GM23248 (cell line): ENCODE results near the gene KIF18A. TPM values are rescaled to one million over a fixed set of nuclear protein-coding genes. Genes with fewer than 3 reads are reported as not detected.

Experiments
- DNase-seq: peaks from one replicate; pipeline ENCODE4 v3.0.0-alpha.2; 2015
- H2AFZ ChIP-seq: fragments of 200-600 bp; sonication (generic); 2 replicates; pipeline ENCODE4 v1.6.1; 2016; ENCODE audit warnings: antibody characterized with exemption
- H3F3A ChIP-seq: fragments of 200-600 bp; sonication (generic); 2 replicates; pipeline ENCODE4 v1.6.1; 2016; ENCODE audit warnings: mild to moderate bottlenecking, antibody characterized with exemption, mixed run types; ENCODE audit not compliant: insufficient read depth
- H3K27ac ChIP-seq: fragments of 200-600 bp; sonication (generic); 2 replicates; pipeline ENCODE4 v1.5.1; 2016; ENCODE audit warnings: mild to moderate bottlenecking
- H3K27me3 ChIP-seq: fragments of 200-600 bp; sonication (generic); replicated peaks from 2 replicates; pipeline ENCODE4 v1.6.1; 2016; ENCODE audit warnings: mild to moderate bottlenecking; ENCODE audit not compliant: insufficient read depth
- H3K36me3 ChIP-seq: fragments of 200-600 bp; sonication (generic); 2 replicates; pipeline ENCODE4 v1.6.1; 2016; ENCODE audit warnings: low read depth, mild to moderate bottlenecking
- H3K4me1 ChIP-seq: fragments of 200-600 bp; sonication (generic); 2 replicates; pipeline ENCODE4 v1.6.1; 2016; ENCODE audit warnings: mild to moderate bottlenecking; ENCODE audit not compliant: insufficient read depth
- H3K4me2 ChIP-seq: fragments of 200-600 bp; sonication (generic); one replicate; pipeline ENCODE4 v1.6.1; 2016; ENCODE audit warnings: mild to moderate bottlenecking; ENCODE audit not compliant: unreplicated experiment
- H3K4me3 ChIP-seq: fragments of 200-600 bp; sonication (generic); 2 replicates; pipeline ENCODE4 v1.5.1; 2016; ENCODE audit warnings: mild to moderate bottlenecking
- H3K79me2 ChIP-seq: fragments of 200-600 bp; sonication (generic); 2 replicates; pipeline ENCODE4 v1.6.1; 2016; ENCODE audit warnings: mild to moderate bottlenecking; ENCODE audit not compliant: insufficient read depth
- H3K9ac ChIP-seq: fragments of 200-600 bp; sonication (generic); 2 replicates; pipeline ENCODE4 v1.6.1; 2016; ENCODE audit warnings: mild to moderate bottlenecking
- H3K9me2 ChIP-seq: fragments of 200-600 bp; sonication (generic); 2 replicates; pipeline ENCODE4 v1.6.1; 2016; ENCODE audit warnings: mixed run types, mild to moderate bottlenecking, moderate library complexity; ENCODE audit not compliant: insufficient read depth
- H3K9me3 ChIP-seq: fragments of 200-600 bp; sonication (generic); one replicate; pipeline ENCODE4 v1.6.1; 2017; ENCODE audit warnings: low read depth
- H4K20me1 ChIP-seq: fragments of 200-600 bp; sonication (generic); 2 replicates; pipeline ENCODE4 v1.6.0; 2016; ENCODE audit not compliant: insufficient read depth
- EZH2 ChIP-seq: fragments of 200-600 bp; sonication (generic); IDR thresholded peaks from 2 replicates; pipeline ENCODE4 v1.6.1; 2018; ENCODE audit warnings: antibody characterized with exemption, mild to moderate bottlenecking; ENCODE audit not compliant: insufficient read depth, poor library complexity, severe bottlenecking
- EZH2phosphoT487 ChIP-seq: fragments of 200-600 bp; sonication (generic); IDR thresholded peaks from 2 replicates; pipeline ENCODE4 v1.6.1; 2018; ENCODE audit warnings: antibody characterized with exemption, moderate library complexity, mild to moderate bottlenecking, low read depth; ENCODE audit not compliant: insufficient read depth
- WGBS, 2 experiments: methylation state at CpG; one replicate each; pipeline ENCODE4 v1.1.6; 2015 to 2017; ENCODE audit warnings: low lambda C conversion rate in 2 of 2, low coverage in 1 of 2; ENCODE audit errors: missing lambda C conversion rate in 2 of 2; 5-methylcytosine and 5-hydroxymethylcytosine counted together
- in situ Hi-C: fragments of 300-500 bp; cut with MboI; formaldehyde crosslinking; loops from 2 replicates; pipeline ENCODE4 v1.15.0; 2020
- polyA plus RNA-seq: library from polyadenylated mRNA; unstranded; fragments of >200 nt; fragmentation: Nextera tagmentation; extraction: Ambion mirVana; gene quantifications from 2 replicates; pipeline ENCODE4 v1.2.1, GENCODE V29; 2016
- total RNA-seq: library from RNA; depleted of rRNA; stranded (reverse); fragments of >200 nt; shearing (Covaris generic); gene quantifications from 2 replicates; pipeline ENCODE4 v1.2.3, GENCODE V29; 2014

The KIF18A gene
- total and polyA plus RNA-seq, 2 experiments from 2014 or later, result 7.8 to 9.1 TPM

DNA sequence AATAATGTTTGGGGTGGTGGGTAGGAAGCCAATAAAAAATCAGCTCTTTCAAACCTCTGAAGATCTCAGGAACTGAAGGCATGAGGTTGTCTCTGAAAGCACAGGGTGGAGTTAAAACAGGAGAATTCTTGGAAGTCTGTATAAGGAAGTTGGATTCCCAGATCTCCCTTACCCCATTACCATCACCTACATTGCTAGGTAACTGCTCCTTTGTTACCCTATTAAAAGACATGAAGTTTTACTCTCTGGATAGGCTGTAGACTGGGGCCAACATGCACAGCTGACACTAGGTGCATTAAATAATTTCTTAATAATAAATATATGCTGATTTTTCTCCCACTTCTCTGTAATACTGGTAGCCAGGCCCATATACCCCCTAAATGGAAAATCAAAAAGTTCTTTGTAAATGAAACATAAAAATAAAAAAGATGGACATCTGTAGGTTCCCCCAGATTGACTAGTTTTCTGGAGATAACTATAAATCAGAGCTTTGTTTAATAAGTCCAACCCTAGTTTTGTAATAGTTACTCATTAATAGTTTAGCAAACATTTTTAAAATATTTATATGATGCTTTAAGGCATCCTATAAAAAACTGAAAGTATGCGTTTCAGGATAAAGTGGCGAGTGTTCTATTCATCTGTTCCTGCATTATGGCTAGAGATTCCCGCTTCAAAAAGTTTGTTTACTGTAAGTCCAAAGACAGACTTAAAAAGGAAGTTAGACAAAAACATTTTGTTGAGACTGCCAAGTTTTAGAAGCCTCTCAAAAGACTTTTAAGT, 63.8 kb downstream of the KIF18A start:
- H2AFZ ChIP-seq, result no peak overlapping the region; the same call in 1 of the 2 replicates
- H3K9me2 ChIP-seq, result no peaks in the 10 kb centered on the region
- H3K9me3 ChIP-seq, result no peaks in the 10 kb centered on the region
- TF ChIP-seq EZH2 (no peak), EZH2phosphoT487 (no peak)
- H3F3A ChIP-seq, result no peaks in the 10 kb centered on the region
- no peak for DNase-seq
- H3K27ac ChIP-seq, result no peak overlapping the region
- WGBS, 2 experiments, result 75 to 80% methylated on average over 3 of the region's 3 CpGs
- H3K4me3 ChIP-seq, result no peak overlapping the region
- no peaks in the 10 kb centered on the region for H3K79me2 ChIP-seq
- in situ Hi-C loops, result no loop called here
- H3K9ac ChIP-seq, result no peak overlapping the region
- no peaks in the 10 kb centered on the region for H4K20me1 ChIP-seq
- H3K4me1 ChIP-seq, result no peaks in the 10 kb centered on the region
- H3K36me3 ChIP-seq, result no peaks in the 10 kb centered on the region
- no peak overlapping the region for H3K4me2 ChIP-seq
- no peaks in the 10 kb centered on the region for H3K27me3 ChIP-seq

DNA sequence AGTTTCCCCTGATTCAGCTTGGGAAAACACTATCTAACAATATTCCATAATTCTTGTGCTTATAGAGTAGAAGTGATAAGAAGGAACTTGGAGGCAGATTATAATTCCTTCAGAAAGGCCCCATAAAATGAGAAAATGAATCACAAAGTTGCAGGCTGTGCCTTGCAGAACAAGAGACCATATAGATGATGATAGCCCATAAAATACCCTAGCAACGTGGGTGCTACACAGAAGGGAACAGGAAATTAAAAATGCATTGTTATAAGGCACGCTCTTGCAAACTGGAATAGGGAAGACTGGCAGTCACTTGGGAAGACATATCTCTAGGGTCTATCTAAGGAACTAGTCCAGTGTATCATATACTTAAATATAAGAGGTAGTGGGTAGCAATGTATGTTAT, 67.6 kb downstream of the KIF18A start:
- Histone ChIP-seq H3K4me1 (no peaks in the 10 kb centered on the region), H3K4me3 (no peak overlapping the region), H3K9ac (no peak overlapping the region), H3K27me3 (no peaks in the 10 kb centered on the region), H3K79me2 (no peaks in the 10 kb centered on the region), H3K9me2 (no peaks in the 10 kb centered on the region), H3K36me3 (no peaks in the 10 kb centered on the region), H4K20me1 (no peaks in the 10 kb centered on the region), H3F3A (no peaks in the 10 kb centered on the region), H2AFZ (no peak overlapping the region), H3K27ac (no peak overlapping the region), H3K4me2 (no peak overlapping the region), H3K9me3 (no peaks in the 10 kb centered on the region)
- no peak for TF ChIP-seq EZH2phosphoT487
- TF ChIP-seq EZH2, result no peak
- in situ Hi-C loops, result no loop called here
- DNase-seq, result no peak
- WGBS, 2 experiments, result 68 to 72% methylated on average over 2 of the region's 2 CpGs

DNA sequence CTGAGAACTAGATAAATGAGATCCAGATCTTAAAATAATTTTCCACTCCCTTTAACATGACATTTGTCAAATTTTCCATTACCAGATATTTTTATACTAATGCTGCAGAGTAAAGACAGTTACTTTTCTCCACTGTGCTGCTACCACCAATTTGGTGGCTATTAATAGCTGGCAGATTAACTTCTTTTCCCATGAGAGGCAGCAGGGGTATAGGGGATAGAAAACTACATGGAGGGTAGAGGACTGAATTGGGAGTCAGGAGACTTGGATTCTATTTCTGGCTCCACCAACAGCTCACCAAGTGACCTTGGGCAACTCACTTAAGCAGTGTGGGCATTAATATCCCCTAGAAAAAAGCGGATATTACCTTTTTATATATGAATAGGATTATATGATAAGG, 69.2 kb downstream of the KIF18A start:
- Histone ChIP-seq H3K9me2 (no peaks in the 10 kb centered on the region), H3K36me3 (0 out of 2 replicates have a peak, but pooled peaks cover 2% of the 10 kb centered on the region), H3F3A (no peaks in the 10 kb centered on the region), H3K4me3 (no peak overlapping the region), H2AFZ (no peak overlapping the region), H3K9me3 (no peaks in the 10 kb centered on the region), H3K4me2 (no peak overlapping the region), H4K20me1 (no peaks in the 10 kb centered on the region), H3K27ac (no peak overlapping the region), H3K79me2 (no peaks in the 10 kb centered on the region), H3K9ac (no peak overlapping the region), H3K4me1 (no peaks in the 10 kb centered on the region), H3K27me3 (no peaks in the 10 kb centered on the region)
- in situ Hi-C loops, result no loop called here
- DNase-seq, result no peak
- TF ChIP-seq EZH2 (no peak), EZH2phosphoT487 (no peak)
- 100% methylated on average over 1 of the region's 1 CpG for WGBS, 2 experiments

DNA sequence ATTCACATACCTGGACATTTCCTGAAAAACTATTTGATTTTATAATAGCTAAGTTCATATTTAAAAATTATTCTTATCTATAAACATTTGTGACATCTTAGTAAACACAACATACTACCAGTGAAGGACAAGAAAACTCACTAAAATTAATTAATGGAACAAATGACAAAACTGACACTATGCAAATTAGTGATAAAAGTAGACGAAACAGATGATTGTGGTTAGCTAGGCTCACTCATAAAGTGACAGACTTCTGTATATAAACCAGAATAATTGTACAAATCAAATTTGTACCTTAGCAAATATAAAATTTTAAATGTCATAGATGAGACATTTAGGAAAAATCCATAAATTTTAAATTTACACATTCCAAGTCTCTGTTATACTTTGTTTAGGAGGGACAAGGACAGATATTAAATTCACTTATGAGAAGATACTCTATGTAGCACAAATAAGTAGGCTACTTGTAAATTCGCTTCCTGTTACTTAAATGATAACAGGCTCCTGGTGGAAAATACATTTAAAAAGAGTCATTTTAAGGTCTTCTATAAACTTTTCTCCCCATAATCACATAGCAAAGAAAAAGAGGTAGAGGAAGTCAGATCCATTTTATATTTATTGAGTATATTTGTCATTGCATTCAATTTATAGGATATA, 81.2 kb downstream of the KIF18A start:
- Histone ChIP-seq H3K9me3 (no peaks in the 10 kb centered on the region), H3K4me3 (no peak overlapping the region), H4K20me1 (no peaks in the 10 kb centered on the region), H3K27me3 (no peaks in the 10 kb centered on the region), H3K9me2 (no peaks in the 10 kb centered on the region), H3K79me2 (no peaks in the 10 kb centered on the region), H2AFZ (no peak overlapping the region), H3K4me1 (no peaks in the 10 kb centered on the region), H3K36me3 (peaks cover 9% of the 10 kb centered on the region; the same call in 1 of the 2 replicates), H3K4me2 (no peak overlapping the region), H3F3A (no peaks in the 10 kb centered on the region), H3K27ac (no peak overlapping the region), H3K9ac (no peak overlapping the region)
- WGBS, 2 experiments, result 71 to 81% methylated on average over 2 of the region's 2 CpGs
- in situ Hi-C loops, result no loop called here
- TF ChIP-seq EZH2phosphoT487, result no peak
- no peak for TF ChIP-seq EZH2
- DNase-seq, result no peak
